Measurements from ENCODE around the gene THAP11.

THAP11 gene

GRCh38 chr16:67841816-67842508 lies at the start of gene THAP11:
TSS of gene THAP11 (plus strand) at chr16:67842320. CDS start at chr16:67842555, 235 bp downstream.
- TF ChIP-seq CTCF (IDR thresholded peaks at IDR 0.05; ENCODE audit: low read length, missing control alignments) = peak; percentile 80
- DNase-seq (ENCODE audit: low read depth) = peak; percentile 96
- H3K4me3 ChIP-seq (replicated peaks; ENCODE audit: low read depth, low read length) = peak within 1 kb of the TSS; percentile 95

- TF ChIP-seq CTCF (IDR thresholded peaks at IDR 0.05; ENCODE audit: low read length, missing control alignments) = no peak
- DNase-seq (ENCODE audit: low read depth) = no peak
- H3K4me3 ChIP-seq (replicated peaks; ENCODE audit: low read depth, low read length) = no peak overlapping the region
Observed at GRCh38 chr16:67796099-67796718, 45.9 kb upstream of the THAP11 start.

- H3K4me3 ChIP-seq (replicated peaks; ENCODE audit: low read depth, low read length) = no peak overlapping the region
- TF ChIP-seq CTCF (IDR thresholded peaks at IDR 0.05; ENCODE audit: low read length, missing control alignments) = no peak
- DNase-seq (ENCODE audit: low read depth) = no peak
Observed at GRCh38 chr16:67800338-67800926, 41.7 kb upstream of the THAP11 start.

GRCh38 chr16:67801241-67801640 lies 40.9 kb upstream of the THAP11 start:
- no peak for DNase-seq (ENCODE audit: low read depth)
- TF ChIP-seq CTCF (IDR thresholded peaks at IDR 0.05; ENCODE audit: low read length, missing control alignments) = no peak
- no peak overlapping the region for H3K4me3 ChIP-seq (replicated peaks; ENCODE audit: low read depth, low read length)

GRCh38 chr16:67801883-67802282 lies 40.2 kb upstream of the THAP11 start:
- H3K4me3 ChIP-seq (replicated peaks; ENCODE audit: low read depth, low read length) = no peak overlapping the region
- no peak for TF ChIP-seq CTCF (IDR thresholded peaks at IDR 0.05; ENCODE audit: low read length, missing control alignments)
- DNase-seq (ENCODE audit: low read depth) = no peak

GRCh38 chr16:67803894-67804293 lies 38.2 kb upstream of the THAP11 start:
- DNase-seq (ENCODE audit: low read depth) = no peak
- no peak for TF ChIP-seq CTCF (IDR thresholded peaks at IDR 0.05; ENCODE audit: low read length, missing control alignments)
- H3K4me3 ChIP-seq (replicated peaks; ENCODE audit: low read depth, low read length) = no peak overlapping the region

Data from fibroblast of pulmonary artery (primary cell).